ENCODE results near the gene WNT3A.

WNT3A gene

DNA sequence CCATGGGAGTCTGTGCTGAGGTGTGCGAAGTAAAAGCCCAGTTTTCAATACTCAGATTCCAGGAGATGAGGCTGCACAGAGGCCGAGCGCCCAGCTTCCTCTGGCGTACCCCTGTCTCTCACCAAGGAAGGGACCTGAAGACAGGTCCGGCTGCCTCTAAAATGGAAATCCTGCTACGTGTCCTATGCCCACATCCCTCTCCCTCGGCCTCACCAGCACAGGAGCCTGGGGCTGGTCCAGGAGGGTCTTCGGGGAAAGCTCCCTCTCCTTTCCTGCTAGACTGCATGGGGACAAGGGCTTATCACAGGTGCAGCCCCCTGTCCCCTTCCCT is 101.9 kb downstream of the WNT3A start:
- peak overlapping the region; percentile 95 to 96 for H3K4me3 Mint-ChIP-seq
- H3K27ac Mint-ChIP-seq: peak overlapping the region; percentile 98
- H3K4me1 Mint-ChIP-seq: peaks cover 23 to 53% of the 10 kb centered on the region in 2 donors
- H3K36me3 Mint-ChIP-seq: peaks cover 13 to 19% of the 10 kb centered on the region in 2 donors
- H3K27me3 Mint-ChIP-seq: no peaks in the 10 kb centered on the region
- no peaks in the 10 kb centered on the region for H3K9me3 Mint-ChIP-seq
- ATAC-seq (replicated peaks) (no peak), DNase-seq (no peak)

DNA sequence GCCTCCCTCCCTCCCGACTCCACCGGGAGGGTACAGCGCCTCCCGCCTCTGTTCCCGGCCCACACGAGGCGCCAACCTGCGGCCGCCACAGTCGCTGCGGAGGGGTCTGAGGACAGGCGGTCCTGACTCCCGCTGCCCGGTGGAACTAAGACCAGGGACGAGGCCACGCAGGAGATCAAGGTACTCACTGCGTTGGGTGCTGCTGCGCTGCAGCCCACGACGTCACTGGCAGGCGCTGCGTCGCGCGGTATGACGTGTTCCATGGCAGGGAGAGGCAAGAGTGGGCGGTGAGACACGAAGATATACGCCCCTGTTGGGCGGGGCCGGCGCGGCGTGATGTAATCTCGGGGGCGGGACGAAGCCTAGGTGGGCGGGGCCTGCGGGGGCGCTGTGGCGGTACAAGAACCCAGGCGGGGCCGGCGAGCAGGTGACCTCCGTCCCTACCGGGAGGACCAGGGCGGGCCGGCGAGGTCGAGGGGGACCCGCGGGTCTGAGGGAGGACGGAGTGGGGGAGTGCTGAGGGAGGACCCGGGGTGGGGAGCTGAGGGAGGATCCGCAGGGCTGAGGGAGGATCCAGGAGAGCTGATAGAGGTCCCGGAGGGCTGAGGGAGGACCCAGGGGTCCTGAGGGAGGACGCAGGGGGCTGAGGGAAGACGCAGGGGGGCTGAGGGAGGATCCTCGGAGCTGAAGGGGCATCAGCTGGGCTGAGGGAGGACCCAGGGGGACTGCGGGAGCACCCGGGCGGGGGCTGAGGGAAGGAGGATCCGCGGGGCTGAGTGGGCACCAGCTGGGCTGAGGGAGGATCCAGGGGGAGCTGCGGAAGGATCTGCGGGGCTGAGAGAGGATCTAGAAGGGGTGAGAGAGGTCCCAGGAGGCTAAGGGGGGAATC is 102.5 kb downstream of the WNT3A start, which contains the start of gene MRPL55:
TSS of gene MRPL55 (minus strand) at position 227 of the 889 bp plus-strand sequence. CDS start 1,039 bp downstream, outside the sequence.
- Mint-ChIP-seq H3K4me1 (peaks cover 19 to 48% of the 10 kb centered on the region in 2 donors), H3K36me3 (peaks cover 13 to 19% of the 10 kb centered on the region in 2 donors), H3K9me3 (no peaks in the 10 kb centered on the region), H3K27ac (peak within 1 kb of the TSS; percentile 98), H3K27me3 (no peaks in the 10 kb centered on the region), H3K4me3 (peak within 1 kb of the TSS; percentile 95 to 96)
- ATAC-seq (replicated peaks): peak; percentile 94 to 96
- DNase-seq: peak; percentile 99

DNA sequence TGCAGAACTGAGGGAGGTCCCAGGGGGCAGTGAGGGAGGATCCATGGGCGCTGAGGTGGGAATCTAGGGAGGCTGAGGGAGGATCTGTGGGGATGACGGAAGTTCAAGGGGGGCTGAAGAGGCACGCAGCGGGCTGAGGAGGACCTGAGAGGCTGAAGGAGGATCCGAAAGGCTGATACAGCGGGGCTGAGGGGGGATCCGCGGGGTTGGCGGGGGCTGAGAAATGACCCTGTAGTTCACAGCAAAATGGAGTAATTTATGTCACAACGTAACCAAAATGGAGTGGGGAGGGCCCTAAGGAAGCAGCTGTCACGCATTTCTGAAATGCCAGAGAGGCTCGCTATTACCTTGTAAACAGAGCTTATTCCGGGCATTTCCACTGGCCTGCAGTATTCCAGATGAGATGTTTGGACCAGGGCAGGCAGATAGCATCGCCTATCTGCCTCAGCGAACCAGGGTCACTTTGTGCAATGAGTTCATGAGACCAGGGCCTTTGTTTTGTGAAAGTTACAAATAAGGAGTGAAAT is 103.2 kb downstream of the WNT3A start:
- peak in 1 of 2 donors; percentile 5 for ATAC-seq (replicated peaks)
- peak overlapping the region; percentile 98 for H3K27ac Mint-ChIP-seq

DNA sequence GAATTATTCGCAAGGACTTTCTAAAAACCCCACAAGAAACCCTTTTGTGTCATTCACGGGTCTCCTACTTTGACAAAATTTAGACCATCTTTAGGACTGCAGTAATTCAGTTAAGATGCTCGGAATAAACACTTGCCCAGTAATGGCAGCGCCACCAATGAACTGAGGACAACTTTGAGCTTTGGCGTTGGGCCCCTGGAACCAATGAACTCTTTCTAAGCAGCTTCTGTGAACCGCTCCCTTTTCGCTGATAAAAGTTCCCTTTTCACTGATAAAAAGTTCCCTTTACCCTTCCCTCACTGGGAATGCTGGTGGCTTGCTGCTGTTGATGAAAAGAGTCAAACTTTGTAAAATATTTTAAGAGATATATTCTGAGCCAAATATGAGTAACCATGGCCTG is 103.8 kb downstream of the WNT3A start:
- H3K4me1 Mint-ChIP-seq: peaks cover 16 to 37% of the 10 kb centered on the region in 2 donors
- no peak overlapping the region for H3K27ac Mint-ChIP-seq
- H3K4me3 Mint-ChIP-seq: no peak overlapping the region
- H3K36me3 Mint-ChIP-seq: peaks cover 7 to 8% of the 10 kb centered on the region in 2 donors
- ATAC-seq (replicated peaks): no peak
- H3K9me3 Mint-ChIP-seq: no peaks in the 10 kb centered on the region
- DNase-seq: no peak
- no peaks in the 10 kb centered on the region for H3K27me3 Mint-ChIP-seq

More for the DNA sequence above, 103.2 kb downstream of the WNT3A start:
- H3K36me3 Mint-ChIP-seq: peaks cover 10 to 12% of the 10 kb centered on the region in 2 donors
- H3K4me1 Mint-ChIP-seq: peaks cover 16 to 41% of the 10 kb centered on the region in 2 donors
- no peaks in the 10 kb centered on the region for H3K27me3 Mint-ChIP-seq
- no peaks in the 10 kb centered on the region for H3K9me3 Mint-ChIP-seq
- peak overlapping the region; percentile 95 to 96 for H3K4me3 Mint-ChIP-seq
- no peak for DNase-seq
